Measurements from ENCODE around the gene HECW1.
A peak's percentile ranks its signal among the peaks of the same experiment; 100 is the strongest.
"Not testable (repeated sequence)": the region's sequence is repeated elsewhere in the genome, so short reads cannot be mapped to it uniquely, and the experiment has no call there.

The HECW1 gene

GRCh38 chr7:43565786-43566185 lies 453.3 kb downstream of the HECW1 start:
- DNase-seq: no peak

GRCh38 chr7:43568529-43568928 lies 456.1 kb downstream of the HECW1 start:
- no peak for DNase-seq

DNA sequence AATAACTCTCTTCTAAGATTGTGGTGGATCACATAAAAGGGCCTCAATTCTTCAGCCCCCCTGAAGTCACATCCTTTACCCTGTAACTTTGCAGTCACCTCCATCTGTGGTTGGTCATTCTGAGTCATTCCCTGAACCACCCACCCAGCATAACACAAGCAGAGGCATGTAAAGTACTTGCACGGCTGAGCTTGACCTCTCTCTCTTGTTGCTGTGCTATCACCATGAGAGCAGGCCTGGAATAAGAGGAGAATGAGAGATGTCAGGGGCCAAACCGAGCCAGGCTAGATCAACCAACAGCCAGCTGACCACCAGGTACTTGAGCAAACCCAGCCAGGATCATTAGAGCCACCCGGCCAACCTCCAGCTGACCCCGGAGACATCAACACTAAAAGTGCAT lies 457.0 kb downstream of the HECW1 start:
- DNase-seq: no peak

- no peak for DNase-seq
Observed at GRCh38 chr7:43570688-43571365, 458.4 kb downstream of the HECW1 start.

GRCh38 chr7:43572516-43573049 lies 460.1 kb downstream of the HECW1 start:
- peak in 10 of 51 donors; percentile 3 to 25 (median 10) for DNase-seq

DNA sequence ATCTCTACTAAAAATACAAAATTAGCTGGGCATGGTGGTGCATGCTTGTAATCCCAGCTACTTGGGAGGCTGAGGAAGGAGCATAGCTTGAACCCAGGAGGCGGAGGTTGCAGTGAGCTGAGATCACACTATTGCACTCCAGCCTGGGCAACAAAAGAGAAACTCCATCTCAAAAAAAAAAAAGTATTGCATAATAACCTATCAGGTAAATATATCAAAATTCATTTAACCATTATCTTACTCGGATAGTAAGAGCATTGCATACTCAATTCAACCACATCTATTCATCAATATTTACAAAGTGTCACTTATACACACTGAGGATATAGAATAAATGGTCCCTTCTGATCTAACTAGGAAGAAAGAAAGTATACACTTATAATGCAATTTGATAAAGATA lies 461.4 kb downstream of the HECW1 start:
- not testable (repeated sequence) for DNase-seq

GRCh38 chr7:43575506-43575905 lies 463.1 kb downstream of the HECW1 start:
- no peak for DNase-seq

- no peak for DNase-seq
Observed at GRCh38 chr7:43576241-43576640, 463.8 kb downstream of the HECW1 start.

GRCh38 chr7:43577485-43577951 lies 465.1 kb downstream of the HECW1 start:
- no peak for DNase-seq

DNA sequence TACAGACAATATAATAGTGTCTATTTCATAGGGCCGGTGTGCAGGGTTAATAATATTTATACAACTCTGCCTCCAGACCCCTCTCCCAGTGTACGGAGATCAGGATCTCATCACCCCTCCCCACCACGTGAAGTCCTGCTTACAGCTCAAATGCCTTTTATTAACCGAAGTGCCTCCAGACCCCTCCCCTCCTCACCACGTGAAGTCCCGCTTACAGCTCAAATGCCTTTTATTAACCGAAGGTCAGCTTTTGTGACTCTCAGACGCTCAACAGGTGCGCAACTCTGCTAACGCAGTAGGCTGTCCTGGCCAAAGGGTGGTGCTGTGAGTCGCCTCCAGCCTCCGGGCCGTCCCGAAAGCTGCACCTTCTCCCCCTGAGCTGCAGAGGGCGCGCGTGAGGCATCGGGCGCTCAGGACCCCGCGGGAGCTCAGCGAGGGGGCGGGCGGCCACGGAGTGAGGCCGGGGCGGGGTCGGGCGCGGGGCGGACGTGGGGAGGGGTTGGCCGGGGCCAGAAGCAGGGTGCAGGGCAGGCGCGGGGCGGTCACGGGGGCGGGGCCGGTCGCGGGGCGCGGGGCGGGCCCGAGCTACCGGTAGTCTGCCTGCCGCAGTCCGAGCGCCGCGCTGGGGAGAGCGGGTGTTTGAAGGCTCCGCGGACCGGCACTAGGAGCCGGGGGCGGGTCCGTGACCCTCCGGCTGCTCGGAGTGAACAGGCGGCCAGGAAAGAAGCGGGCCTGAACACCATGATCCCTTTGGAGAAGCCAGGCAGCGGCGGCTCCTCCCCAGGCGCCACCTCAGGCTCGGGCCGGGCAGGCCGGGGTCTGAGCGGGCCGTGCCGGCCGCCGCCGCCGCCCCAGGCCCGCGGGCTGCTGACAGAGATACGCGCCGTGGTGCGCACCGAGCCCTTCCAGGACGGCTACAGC lies 470.3 kb downstream of the HECW1 start, which contains the start of gene STK17A:
Gene STK17A (plus strand): TSS at position 606 of the 921 bp plus-strand sequence. CDS start 136 bp downstream, at position 742.
- DNase-seq: peak; percentile 48 to 95 (median 86)

GRCh38 chr7:43583424-43584194 lies 471.2 kb downstream of the HECW1 start:
- DNase-seq: peak in 48 of 51 donors; percentile 16 to 71 (median 46)

GRCh38 chr7:43584195-43584586 lies 471.7 kb downstream of the HECW1 start:
- peak in 4 of 51 donors; percentile 3 to 61 (median 16) for DNase-seq

DNA sequence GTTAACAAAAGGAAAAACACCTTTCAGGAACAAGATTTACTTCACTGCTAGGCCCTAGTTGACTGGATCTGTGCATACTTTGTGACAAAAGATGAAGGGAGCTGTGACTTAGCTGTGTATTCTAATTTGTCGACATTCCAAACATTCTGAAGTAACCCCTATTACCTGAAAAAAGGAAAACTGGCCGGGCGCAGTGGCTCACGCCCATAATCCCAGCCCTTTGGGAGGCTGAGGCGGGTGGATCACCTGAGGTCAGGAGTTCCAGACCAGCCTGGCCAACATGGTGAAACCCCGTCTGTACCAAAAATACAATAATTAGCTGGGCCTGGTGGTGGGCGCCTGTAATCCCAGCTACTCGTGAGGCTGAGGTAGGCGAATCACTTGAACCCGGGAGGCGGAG lies 472.3 kb downstream of the HECW1 start:
- not testable (repeated sequence) for DNase-seq

DNA sequence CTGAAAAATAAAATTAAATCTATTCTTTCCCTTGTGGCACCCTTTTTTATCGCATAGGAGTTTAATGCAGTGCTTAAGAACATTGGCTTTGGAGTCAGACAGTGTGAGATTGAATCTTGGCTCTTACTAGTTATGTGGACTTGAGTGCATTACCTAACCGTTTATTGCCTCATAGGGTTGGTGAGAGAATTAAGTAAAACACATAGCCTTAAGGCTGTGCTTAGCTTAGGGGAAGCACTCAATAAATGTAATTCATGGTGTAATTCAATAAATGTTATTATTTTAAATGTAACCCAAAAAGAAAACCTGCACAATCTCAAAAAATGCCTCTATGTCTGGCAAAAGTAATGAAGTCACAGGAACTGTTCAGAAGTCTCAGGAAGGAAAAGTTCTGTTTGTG lies 473.1 kb downstream of the HECW1 start:
- peak in 1 of 51 donors; percentile 9 for DNase-seq

GRCh38 chr7:43586251-43586900 lies 473.9 kb downstream of the HECW1 start:
- DNase-seq: no peak

DNA sequence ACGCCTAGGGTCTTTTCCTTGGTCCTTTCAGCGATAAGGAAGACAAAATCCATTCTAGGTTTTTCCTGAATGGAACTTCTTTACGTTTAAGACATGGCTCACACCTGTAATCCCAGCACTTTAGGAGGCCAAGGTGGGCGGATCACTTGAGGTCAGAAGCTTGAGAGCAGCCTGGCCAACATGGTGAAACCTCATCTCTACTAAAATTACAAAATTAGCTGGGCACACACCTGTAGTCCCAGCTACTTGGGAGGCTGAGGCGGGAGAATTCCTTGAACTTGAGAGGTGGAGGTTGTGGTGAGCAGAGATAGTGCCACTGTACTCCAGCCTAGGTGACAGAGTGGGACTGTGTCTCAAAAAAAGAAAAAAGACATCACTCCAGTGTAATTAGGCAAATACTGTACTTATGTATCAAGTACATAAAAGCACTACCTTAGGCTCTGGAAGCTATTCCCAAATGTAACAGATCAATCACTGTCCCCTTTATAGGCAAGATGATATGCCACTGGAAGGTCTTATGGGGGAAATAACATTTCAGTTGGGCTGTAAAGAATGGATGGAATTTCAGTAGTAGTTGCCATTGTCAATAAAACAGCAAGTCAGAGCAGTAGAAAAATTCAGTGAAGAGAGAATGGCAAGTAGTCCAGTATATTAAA lies 476.2 kb downstream of the HECW1 start:
- no peak for DNase-seq

DNA sequence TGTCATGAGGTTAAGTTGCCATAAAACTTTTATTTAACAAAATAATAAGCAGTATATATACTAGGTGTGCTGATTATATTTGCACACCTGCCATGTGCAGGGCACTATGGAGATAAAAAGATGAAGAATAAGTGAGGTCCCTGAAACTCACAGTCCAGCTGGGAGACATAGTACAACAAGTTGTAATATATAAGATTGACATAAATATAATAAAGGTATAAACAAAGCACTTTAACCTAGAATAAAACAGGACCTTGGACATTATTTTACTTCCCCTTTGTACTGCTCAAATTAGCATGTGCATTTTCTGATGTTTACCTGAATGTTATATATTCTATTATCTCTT lies 476.7 kb downstream of the HECW1 start:
- DNase-seq: no peak

DNA sequence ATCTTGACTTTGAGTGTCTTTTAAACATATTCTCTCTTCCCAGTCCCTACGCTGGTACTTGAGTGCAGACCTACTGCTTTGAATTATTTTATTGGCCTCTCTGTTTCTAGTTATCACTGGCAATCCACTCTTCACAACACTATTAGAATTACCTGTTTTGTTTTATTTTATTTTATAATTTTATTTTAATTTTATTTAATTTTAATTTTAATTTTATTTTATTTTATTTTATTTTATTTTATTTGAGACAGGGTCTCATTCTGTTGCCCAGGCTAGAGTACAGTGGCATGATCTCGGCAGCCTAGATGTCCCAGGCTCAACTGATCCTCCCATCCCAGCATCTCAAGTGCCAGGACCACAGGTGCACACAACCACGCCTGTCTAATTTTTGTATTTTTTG lies 477.3 kb downstream of the HECW1 start:
- DNase-seq: no peak

DNA sequence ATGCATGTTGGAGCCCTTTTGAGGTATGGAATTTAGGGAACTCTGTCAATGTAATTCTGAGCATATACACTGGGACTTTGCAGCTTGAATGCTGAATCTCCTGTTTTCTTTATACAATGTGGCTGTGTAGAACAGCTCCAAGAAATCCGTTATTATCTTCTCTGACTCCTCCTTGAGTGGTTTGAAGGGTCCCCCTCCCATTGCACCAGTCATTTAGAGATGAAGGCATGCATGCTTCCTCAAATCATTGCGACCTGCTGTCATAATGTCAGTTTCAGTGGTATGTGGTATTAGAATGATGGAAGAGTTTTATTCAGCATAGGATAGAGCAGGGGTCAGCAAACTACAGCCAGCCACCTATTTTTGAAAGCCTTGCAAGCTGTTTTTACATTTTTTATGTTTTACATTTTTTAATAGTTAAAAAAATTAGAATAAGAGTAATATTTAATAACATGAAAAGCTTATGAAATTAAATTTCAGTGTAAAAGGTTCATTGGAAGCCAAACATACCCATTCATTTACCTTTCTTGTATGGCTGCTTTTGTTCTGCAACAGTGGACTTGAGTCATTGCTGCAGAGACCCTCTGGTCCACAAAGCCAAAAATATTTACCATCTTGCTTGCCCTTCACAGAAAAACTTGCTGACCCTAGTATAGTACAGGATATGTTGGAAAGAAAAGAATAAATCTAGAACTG lies 478.6 kb downstream of the HECW1 start:
- DNase-seq: no peak

Data from hypothalamus (tissue), 51 donors.